Naive thymus-derived CD4-positive, alpha-beta T cell (primary cell): ENCODE measurements around the gene INAVA. TPM values are rescaled to one million over a fixed set of nuclear protein-coding genes. Genes with fewer than 3 reads are reported as not detected.

Experiments used
- ATAC-seq: fragments of 150-1000 bp; cut with Tn5 transposase; 2 replicates; pipeline ENCODE4 v1.10.0; 2021; ENCODE audit warnings: mild to moderate bottlenecking, moderate library complexity
- CTCF ChIA-PET: fragments of 350-600 bp; sonication (Branson Sonifier 250); formaldehyde crosslinking; loops from one replicate; lab custom pipeline; 2021; ENCODE audit warnings: antibody characterized with exemption; lab: Charles Lee
- POLR2A ChIA-PET: fragments of 350-600 bp; sonication (Branson Sonifier 250); formaldehyde crosslinking; loops from one replicate; lab custom pipeline; 2021; ENCODE audit warnings: antibody characterized with exemption, inconsistent platforms; lab: Charles Lee
- DNase-seq, 9 donors: peaks; one replicate each; pipeline versions ENCODE4 v3.0.0 to v3.0.0-alpha.2; 2020 to 2022; ENCODE audit warnings: mixed read lengths in 1 of 9
- H3K27ac ChIP-seq: one replicate; pipeline ENCODE4 v1.7.0; 2013; ENCODE audit warnings: mild to moderate bottlenecking, low read depth, low read length, moderate library complexity
- H3K27me3 ChIP-seq, 2 donors: one replicate each; pipeline ENCODE4 v1.7.0; 2013; ENCODE audit warnings: low read length in 2 of 2, mild to moderate bottlenecking in 2 of 2, moderate library complexity in 2 of 2; ENCODE audit not compliant: control insufficient read depth in 2 of 2, insufficient read depth in 2 of 2
- H3K36me3 ChIP-seq, 3 experiments: 1 replicate in 2 of 3; 2 replicates in 1 of 3; pipeline ENCODE4 v1.7.0; 2013; ENCODE audit warnings: low read length in 3 of 3, mild to moderate bottlenecking in 3 of 3, moderate library complexity in 1 of 3; ENCODE audit not compliant: insufficient read depth in 3 of 3, control insufficient read depth in 2 of 3
- H3K4me1 ChIP-seq, 2 donors: one replicate each; pipeline ENCODE4 v1.7.0; 2013; ENCODE audit warnings: low read length in 2 of 2, mild to moderate bottlenecking in 2 of 2, moderate library complexity in 1 of 2; ENCODE audit not compliant: control insufficient read depth in 2 of 2, insufficient read depth in 2 of 2
- H3K4me3 ChIP-seq: 2 replicates; pipeline ENCODE4 v1.7.0; 2013; ENCODE audit warnings: mild to moderate bottlenecking, low read length
- H3K9me3 ChIP-seq, 3 experiments: 1 replicate in 2 of 3; 2 replicates in 1 of 3; pipeline ENCODE4 v1.7.0; 2013; ENCODE audit warnings: low read length in 3 of 3; ENCODE audit not compliant: control insufficient read depth in 2 of 3
- H3K27ac Mint-ChIP-seq, 9 donors: one replicate each; pipeline ENCODE4 v1.8.0; 2020 to 2022; ENCODE audit warnings: mixed read lengths in 9 of 9, mild to moderate bottlenecking in 8 of 9, moderate library complexity in 5 of 9, inconsistent platforms in 2 of 9
- H3K27me3 Mint-ChIP-seq, 5 donors: one replicate each; pipeline ENCODE4 v1.8.0; 2021 to 2022; ENCODE audit warnings: mixed read lengths in 5 of 5, mild to moderate bottlenecking in 1 of 5
- H3K36me3 Mint-ChIP-seq, 5 donors: one replicate each; pipeline ENCODE4 v1.8.0; 2020 to 2022; ENCODE audit warnings: mixed read lengths in 5 of 5, mild to moderate bottlenecking in 3 of 5, inconsistent platforms in 1 of 5
- H3K4me1 Mint-ChIP-seq, 7 donors: one replicate each; pipeline ENCODE4 v1.8.0; 2020 to 2022; ENCODE audit warnings: mixed read lengths in 7 of 7, mild to moderate bottlenecking in 3 of 7, inconsistent platforms in 1 of 7
- H3K4me3 Mint-ChIP-seq, 10 donors: one replicate each; pipeline ENCODE4 v1.8.0; 2020 to 2022; ENCODE audit warnings: mild to moderate bottlenecking in 10 of 10, mixed read lengths in 10 of 10, moderate library complexity in 6 of 10, inconsistent platforms in 2 of 10
- H3K9me3 Mint-ChIP-seq, 11 donors: one replicate each; pipeline ENCODE4 v1.8.0; 2020 to 2022; ENCODE audit warnings: mixed read lengths in 11 of 11, mild to moderate bottlenecking in 4 of 11, inconsistent platforms in 1 of 11, moderate library complexity in 1 of 11
- intact Hi-C, 2 donors: fragments of 100-400 bp; cut with micrococcal nuclease; formaldehyde crosslinking; loops; one replicate each; pipeline ENCODE4 v1.15.1; 2023
- polyA plus RNA-seq, 2 donors: library from polyadenylated mRNA; unstranded; fragments of 300-500 nt; fragmentation: Illumina TruSeq; gene quantifications; one replicate each; pipeline ENCODE4 v1.2.3, GENCODE V29; 2021
- total RNA-seq, 6 experiments: library from RNA in 5 of 6; stranded (reverse) in 5 of 6; gene quantifications; 1 replicate in 5 of 6; 2 replicates in 1 of 6; pipeline ENCODE4 v1.2.3 and lab custom pipeline; 2021 to 2026

The INAVA gene
- total and polyA plus RNA-seq, 7 experiments from 2014 or later = 0.51 TPM; not detected in 6

DNA sequence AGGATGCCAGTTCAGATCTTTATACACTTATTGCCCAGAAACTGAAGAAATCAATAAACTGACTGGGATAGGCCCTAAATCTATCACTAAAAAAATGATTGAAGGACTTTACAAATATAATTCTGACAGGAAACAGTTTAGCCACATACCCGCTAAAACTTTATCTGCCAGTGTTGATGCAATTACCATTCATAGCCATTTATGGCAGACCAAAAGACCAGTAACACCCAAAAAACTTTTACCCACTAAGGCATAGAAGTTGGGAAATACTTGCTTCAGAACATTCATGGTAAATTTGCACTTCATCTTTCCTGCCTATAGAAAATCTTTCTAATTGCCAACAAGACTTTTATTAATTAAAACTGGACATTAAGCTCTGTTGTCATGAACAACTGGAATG lies 36.9 kb upstream of the INAVA start:
- Histone ChIP-seq H3K4me3 (no peak overlapping the region), H3K4me1 (peaks cover 0 to 8% of the 10 kb centered on the region in 2 donors), H3K27ac (no peak overlapping the region), H3K36me3 (peaks cover 0 to 8% (median 4%) of the 10 kb centered on the region in 3 experiments), H3K9me3 (no peaks in the 10 kb centered on the region), H3K27me3 (no peaks in the 10 kb centered on the region)
- Mint-ChIP-seq H3K36me3 (peaks cover 0 to 43% (median 11%) of the 10 kb centered on the region in 5 donors), H3K4me1 (peaks cover 0 to 9% (median 5%) of the 10 kb centered on the region in 7 donors), H3K4me3 (no peak overlapping the region), H3K9me3 (no peaks in the 10 kb centered on the region), H3K27me3 (peaks cover 0 to 8% (median 0%) of the 10 kb centered on the region in 5 donors), H3K27ac (no peak overlapping the region)
- ChIA-PET POLR2A (interaction anchor here (1.4 kb wide), 1 partner anchor 20 kb away, joined by 4 read pairs; no protein-coding TSS in a partner anchor), CTCF (no interaction called here)
- ATAC-seq (no peak), DNase-seq (no peak)
- intact Hi-C loops = no loop called here

DNA sequence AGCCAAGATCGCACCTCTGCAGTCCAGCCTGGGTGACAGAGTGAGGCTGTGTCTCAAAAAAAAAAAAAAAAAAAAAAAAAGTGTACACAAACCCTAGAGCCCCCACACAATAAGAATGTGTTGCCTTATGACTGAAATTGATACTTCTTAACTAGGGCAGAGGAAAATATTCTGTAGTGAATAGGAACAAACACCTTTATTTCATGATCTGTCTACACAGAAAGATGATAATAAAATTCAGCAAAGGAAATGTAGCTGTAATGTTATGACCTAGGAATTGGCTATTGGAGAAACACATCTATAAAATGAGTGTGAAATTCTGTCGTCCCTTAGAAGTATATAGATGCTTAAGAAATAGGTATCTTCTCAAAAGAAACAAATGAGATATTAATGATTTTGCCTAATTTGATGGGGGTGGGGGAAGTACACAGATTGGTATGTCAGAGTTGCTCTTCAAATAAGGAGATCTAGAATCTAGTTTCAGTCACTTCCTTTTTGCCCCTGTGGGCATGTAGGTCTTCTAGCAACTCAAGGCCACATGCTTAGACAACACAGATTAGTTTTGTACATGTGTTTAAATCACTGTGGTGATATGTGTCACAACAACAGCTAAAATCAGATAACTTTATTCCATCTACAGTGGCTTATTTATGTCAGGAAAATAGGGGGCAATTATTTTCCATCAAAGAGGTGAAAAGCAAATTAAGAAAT lies 32.6 kb upstream of the INAVA start:
- ATAC-seq (peak; percentile 74), DNase-seq (no peak)
- Mint-ChIP-seq H3K4me3 (peak overlapping the region in 1 of 10 donors; percentile 43), H3K36me3 (peaks cover 0 to 30% (median 4%) of the 10 kb centered on the region in 5 donors), H3K9me3 (no peaks in the 10 kb centered on the region), H3K27ac (peak overlapping the region in 2 of 9 donors; percentile 0 to 7), H3K4me1 (peaks cover 0 to 19% (median 8%) of the 10 kb centered on the region in 7 donors), H3K27me3 (peaks cover 0 to 32% (median 0%) of the 10 kb centered on the region in 5 donors)
- H3K4me1 ChIP-seq = peaks cover 0 to 10% of the 10 kb centered on the region in 2 donors
- POLR2A ChIA-PET = no interaction called here
- intact Hi-C loops = no loop called here
- no peaks in the 10 kb centered on the region for H3K27me3 ChIP-seq
- CTCF ChIA-PET = no interaction called here
- no peaks in the 10 kb centered on the region for H3K9me3 ChIP-seq
- H3K36me3 ChIP-seq = no peaks in the 10 kb centered on the region
- no peak overlapping the region for H3K27ac ChIP-seq
- no peak overlapping the region for H3K4me3 ChIP-seq

DNA sequence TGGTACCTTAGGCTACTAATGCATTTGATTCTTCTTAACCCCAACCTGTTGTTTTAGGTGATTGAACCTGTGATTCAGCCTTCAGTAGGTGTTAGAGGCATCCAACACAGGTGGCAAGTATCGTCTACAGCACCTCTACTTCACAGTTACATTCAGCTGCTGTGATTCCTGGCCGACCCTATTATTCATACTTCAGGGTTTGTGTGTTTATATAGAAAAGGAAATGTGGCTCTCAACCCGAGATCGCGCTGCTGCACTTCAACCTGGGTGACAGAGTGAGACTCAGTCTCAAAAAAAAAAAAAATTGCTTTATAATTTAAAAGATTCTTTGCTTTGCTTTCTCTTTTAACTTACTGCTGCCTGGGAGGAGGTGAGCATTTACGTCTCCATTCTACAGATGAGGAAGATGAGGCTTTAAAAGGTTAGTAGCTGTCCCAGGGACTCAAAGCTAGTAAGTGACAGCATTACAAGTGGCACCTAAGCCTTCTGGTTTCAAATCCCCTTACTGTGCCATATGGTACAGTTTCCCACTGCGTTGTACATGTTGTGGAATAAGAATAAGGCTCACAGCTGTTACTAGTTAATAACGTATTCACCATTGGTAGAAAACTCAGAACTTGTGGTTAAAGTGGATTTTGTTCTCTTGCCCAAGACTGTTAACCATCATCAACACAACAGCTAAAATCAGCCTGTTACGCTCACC lies 31.8 kb upstream of the INAVA start:
- ChIA-PET POLR2A (interaction anchor here (0.5 to 1.7 kb wide), 4 partner anchors 9 to 262 kb away, joined by 3 to 4 read pairs (median 3); no protein-coding TSS in a partner anchor), CTCF (interaction anchor here (1.1 kb wide), 1 partner anchor 12 kb away, joined by 3 read pairs; no protein-coding TSS in a partner anchor)
- Mint-ChIP-seq H3K9me3 (no peaks in the 10 kb centered on the region), H3K4me1 (peaks cover 0 to 21% (median 9%) of the 10 kb centered on the region in 7 donors), H3K27me3 (peaks cover 0 to 38% (median 0%) of the 10 kb centered on the region in 5 donors), H3K36me3 (peaks cover 0 to 23% (median 4%) of the 10 kb centered on the region in 5 donors), H3K27ac (peak overlapping the region in 1 of 9 donors; percentile 0), H3K4me3 (peak overlapping the region in 1 of 10 donors; percentile 43)
- peak; percentile 59 for ATAC-seq
- Histone ChIP-seq H3K4me1 (peaks cover 0 to 15% of the 10 kb centered on the region in 2 donors), H3K27ac (no peak overlapping the region), H3K27me3 (no peaks in the 10 kb centered on the region), H3K4me3 (no peak overlapping the region), H3K9me3 (no peaks in the 10 kb centered on the region), H3K36me3 (no peaks in the 10 kb centered on the region)
- intact Hi-C loops = no loop called here
- no peak for DNase-seq

DNA sequence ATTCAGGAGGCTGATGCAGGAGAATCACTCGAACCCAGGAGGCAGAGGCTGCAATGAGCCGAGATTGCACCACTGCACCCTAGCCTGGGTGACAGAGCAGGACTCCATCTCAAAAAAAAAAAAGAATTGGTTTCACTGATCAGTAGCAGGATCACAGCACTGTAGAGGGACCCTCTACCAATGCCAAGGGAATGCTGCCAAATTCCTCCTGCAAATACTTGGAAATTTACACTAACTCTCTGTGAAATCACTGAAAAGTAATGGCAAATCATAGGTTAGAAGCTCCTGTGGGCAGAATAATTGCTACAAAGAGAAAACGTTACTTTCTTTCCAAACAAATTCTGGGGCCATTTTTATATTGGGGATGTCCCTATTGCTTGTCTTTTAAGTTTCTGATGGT lies 28.6 kb upstream of the INAVA start:
- Histone ChIP-seq H3K4me3 (no peak overlapping the region), H3K9me3 (no peaks in the 10 kb centered on the region), H3K27me3 (no peaks in the 10 kb centered on the region), H3K36me3 (no peaks in the 10 kb centered on the region), H3K4me1 (peaks cover 0 to 34% of the 10 kb centered on the region in 2 donors), H3K27ac (no peak overlapping the region)
- no peak for ATAC-seq
- ChIA-PET CTCF (interaction anchor here (0.6 kb wide), 1 partner anchor 106 kb away, joined by 4 read pairs; no protein-coding TSS in a partner anchor), POLR2A (no interaction called here)
- DNase-seq = no peak
- H3K27me3 Mint-ChIP-seq = peaks cover 0 to 43% (median 4%) of the 10 kb centered on the region in 5 donors
- no peaks in the 10 kb centered on the region for H3K9me3 Mint-ChIP-seq
- peaks cover 0 to 26% (median 12%) of the 10 kb centered on the region in 7 donors for H3K4me1 Mint-ChIP-seq
- H3K36me3 Mint-ChIP-seq = peaks cover 0 to 9% (median 0%) of the 10 kb centered on the region in 5 donors
- H3K4me3 Mint-ChIP-seq = no peak overlapping the region
- no peak overlapping the region for H3K27ac Mint-ChIP-seq
- intact Hi-C loops = no loop called here

DNA sequence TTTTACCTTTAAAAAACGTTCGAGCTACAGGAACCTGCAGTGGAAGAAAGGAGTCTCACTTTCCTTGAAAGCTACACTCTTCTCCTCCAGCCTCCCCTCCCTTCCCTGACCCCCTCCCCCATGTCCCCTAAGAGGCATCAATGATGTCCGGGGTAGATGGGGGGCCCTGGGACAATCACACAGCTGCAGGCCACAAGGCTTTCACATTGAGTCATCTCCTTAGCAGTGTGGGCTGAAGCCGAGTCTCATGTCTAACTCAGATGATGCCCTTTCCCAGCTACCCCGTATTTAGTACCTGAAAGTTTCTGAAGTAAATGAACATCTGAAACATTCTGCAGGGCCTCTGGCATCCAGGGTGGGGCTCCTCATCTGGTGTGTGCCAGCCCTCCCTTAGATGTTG lies 28.2 kb upstream of the INAVA start:
- peaks cover 0 to 9% (median 0%) of the 10 kb centered on the region in 5 donors for H3K36me3 Mint-ChIP-seq
- peaks cover 0 to 47% (median 8%) of the 10 kb centered on the region in 5 donors for H3K27me3 Mint-ChIP-seq
- H3K27ac Mint-ChIP-seq = no peak overlapping the region
- H3K4me1 Mint-ChIP-seq = peaks cover 0 to 30% (median 14%) of the 10 kb centered on the region in 7 donors
- no peaks in the 10 kb centered on the region for H3K9me3 Mint-ChIP-seq
- peak in 1 of 9 donors; percentile 41 for DNase-seq
- CTCF ChIA-PET = no interaction called here
- no peak for ATAC-seq
- intact Hi-C loops = no loop called here
- no peaks in the 10 kb centered on the region for H3K27me3 ChIP-seq
- no peak overlapping the region for H3K4me3 ChIP-seq
- H3K27ac ChIP-seq = no peak overlapping the region
- H3K36me3 ChIP-seq = no peaks in the 10 kb centered on the region
- POLR2A ChIA-PET = no interaction called here
- H3K9me3 ChIP-seq = no peaks in the 10 kb centered on the region
- peaks cover 0 to 38% of the 10 kb centered on the region in 2 donors for H3K4me1 ChIP-seq
- H3K4me3 Mint-ChIP-seq = no peak overlapping the region

DNA sequence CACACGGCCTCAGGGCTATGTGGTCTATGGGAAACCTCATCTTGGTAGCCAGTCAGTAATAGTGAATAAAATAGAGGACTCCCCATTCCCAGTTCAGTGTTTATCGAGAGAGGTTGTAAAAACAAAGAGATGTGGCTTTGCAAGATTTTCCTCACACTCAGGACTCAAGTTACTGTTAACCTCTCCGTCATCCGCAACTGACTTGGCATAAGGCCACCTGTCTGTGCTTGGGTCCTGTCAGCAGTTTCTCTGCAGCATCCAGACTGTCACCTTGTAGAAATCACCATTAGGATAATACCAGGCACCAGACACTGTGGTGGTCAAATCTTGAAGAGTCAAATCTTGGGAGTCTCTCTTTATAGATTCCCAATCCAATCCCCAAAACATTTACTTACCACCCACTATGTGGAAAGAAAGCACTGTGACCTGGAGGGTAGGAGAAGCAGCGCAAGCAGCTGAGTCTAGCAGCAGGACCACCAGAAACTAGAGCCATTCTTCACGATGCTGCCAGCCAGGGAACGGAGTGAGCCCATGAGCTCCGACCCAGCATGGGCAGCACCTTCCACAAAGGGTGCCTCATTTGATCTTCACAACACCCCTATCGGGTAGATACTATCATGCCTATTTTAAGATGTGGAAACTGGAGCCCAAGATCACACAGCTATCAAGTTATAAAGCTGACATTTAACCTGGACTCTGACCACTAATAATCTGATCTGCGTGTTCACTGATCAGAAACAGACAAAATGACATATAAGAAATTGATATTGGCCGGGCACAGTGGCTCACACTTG lies 27.5 kb upstream of the INAVA start:
- H3K4me3 ChIP-seq = no peak overlapping the region
- peaks cover 0 to 6% (median 0%) of the 10 kb centered on the region in 5 donors for H3K36me3 Mint-ChIP-seq
- H3K27me3 Mint-ChIP-seq = peaks cover 5 to 51% (median 13%) of the 10 kb centered on the region in 5 donors
- no peaks in the 10 kb centered on the region for H3K9me3 Mint-ChIP-seq
- intact Hi-C loops = no loop called here
- no peaks in the 10 kb centered on the region for H3K27me3 ChIP-seq
- H3K27ac ChIP-seq = no peak overlapping the region
- H3K9me3 ChIP-seq = no peaks in the 10 kb centered on the region
- DNase-seq (no peak), ATAC-seq (no peak)
- peaks cover 0 to 37% of the 10 kb centered on the region in 2 donors for H3K4me1 ChIP-seq
- peak overlapping the region in 1 of 9 donors; percentile 6 for H3K27ac Mint-ChIP-seq
- ChIA-PET POLR2A (interaction anchor here (1.3 kb wide), 1 partner anchor 10 kb away, joined by 5 read pairs; no protein-coding TSS in a partner anchor), CTCF (no interaction called here)
- no peak overlapping the region for H3K4me3 Mint-ChIP-seq
- no peaks in the 10 kb centered on the region for H3K36me3 ChIP-seq
- peaks cover 0 to 26% (median 11%) of the 10 kb centered on the region in 7 donors for H3K4me1 Mint-ChIP-seq
